Measurements from ENCODE around the gene DGKH. TPM values are rescaled to one million over a fixed set of nuclear protein-coding genes. Genes with fewer than 3 reads are reported as not detected.

Gene DGKH
- total RNA-seq, 1 donor from 2014 or later, result 2.2 TPM

- Mint-ChIP-seq H3K9me3 (no peaks in the 10 kb centered on the region), H3K36me3 (ENCODE audit: low read depth) (no peaks in the 10 kb centered on the region), H3K4me3 (no peak overlapping the region), H3K27ac (no peak overlapping the region), H3K27me3 (no peaks in the 10 kb centered on the region), H3K4me1 (no peaks in the 10 kb centered on the region)
- CTCF ChIA-PET, result no interaction called here
- DNase-seq, result no peak
- POLR2A ChIA-PET, result no interaction called here
- intact Hi-C loops (cut with micrococcal nuclease), result no loop called here
- TF ChIP-seq CTCF (IDR thresholded peaks at IDR 0.05), result no peak
- no peak for ATAC-seq (ENCODE audit: low read depth)
These were observed 121.6 kb downstream of the DGKH start for GRCh38 chr13:42170029-42170428.

GRCh38 chr13:42173789-42174343 is 125.4 kb downstream of the DGKH start:
- DNase-seq (no peak), ATAC-seq (ENCODE audit: low read depth) (no peak)
- H3K27ac Mint-ChIP-seq, result no peak overlapping the region
- intact Hi-C loops (cut with micrococcal nuclease), result no loop called here
- no peaks in the 10 kb centered on the region for H3K9me3 Mint-ChIP-seq
- H3K4me3 Mint-ChIP-seq, result no peak overlapping the region
- ChIA-PET POLR2A (no interaction called here), CTCF (no interaction called here)
- TF ChIP-seq CTCF (IDR thresholded peaks at IDR 0.05), result no peak
- no peaks in the 10 kb centered on the region for H3K27me3 Mint-ChIP-seq
- H3K36me3 Mint-ChIP-seq (ENCODE audit: low read depth), result no peaks in the 10 kb centered on the region
- no peaks in the 10 kb centered on the region for H3K4me1 Mint-ChIP-seq

- no peaks in the 10 kb centered on the region for H3K4me1 Mint-ChIP-seq
- no peak for DNase-seq
- no peaks in the 10 kb centered on the region for H3K27me3 Mint-ChIP-seq
- H3K9me3 Mint-ChIP-seq, result no peaks in the 10 kb centered on the region
- no peak for TF ChIP-seq CTCF (IDR thresholded peaks at IDR 0.05)
- ChIA-PET POLR2A (no interaction called here), CTCF (no interaction called here)
- no peak overlapping the region for H3K4me3 Mint-ChIP-seq
- H3K27ac Mint-ChIP-seq, result no peak overlapping the region
- H3K36me3 Mint-ChIP-seq (ENCODE audit: low read depth), result no peaks in the 10 kb centered on the region
- intact Hi-C loops (cut with micrococcal nuclease), result no loop called here
- no peak for ATAC-seq (ENCODE audit: low read depth)
These were observed 126.1 kb downstream of the DGKH start for GRCh38 chr13:42174344-42175162.

GRCh38 chr13:42176294-42176693 is 127.8 kb downstream of the DGKH start:
- ChIA-PET CTCF (no interaction called here), POLR2A (no interaction called here)
- Mint-ChIP-seq H3K27me3 (no peaks in the 10 kb centered on the region), H3K27ac (no peak overlapping the region), H3K36me3 (ENCODE audit: low read depth) (no peaks in the 10 kb centered on the region), H3K4me3 (no peak overlapping the region), H3K9me3 (no peaks in the 10 kb centered on the region), H3K4me1 (no peaks in the 10 kb centered on the region)
- no peak for ATAC-seq (ENCODE audit: low read depth)
- DNase-seq, result no peak
- intact Hi-C loops (cut with micrococcal nuclease), result no loop called here
- no peak for TF ChIP-seq CTCF (IDR thresholded peaks at IDR 0.05)

GRCh38 chr13:42177189-42177588 is 128.7 kb downstream of the DGKH start:
- peaks cover under 1% of the 10 kb centered on the region for H3K4me1 Mint-ChIP-seq
- ChIA-PET CTCF (no interaction called here), POLR2A (no interaction called here)
- TF ChIP-seq CTCF (IDR thresholded peaks at IDR 0.05), result no peak
- H3K4me3 Mint-ChIP-seq, result no peak overlapping the region
- H3K36me3 Mint-ChIP-seq (ENCODE audit: low read depth), result no peaks in the 10 kb centered on the region
- ATAC-seq (ENCODE audit: low read depth) (no peak), DNase-seq (no peak)
- H3K9me3 Mint-ChIP-seq, result no peaks in the 10 kb centered on the region
- no peak overlapping the region for H3K27ac Mint-ChIP-seq
- H3K27me3 Mint-ChIP-seq, result no peaks in the 10 kb centered on the region
- intact Hi-C loops (cut with micrococcal nuclease), result no loop called here

Measured in activated B cell treated with CpG ODN at 0.5 μM for 24 hours (primary cell).